Neuronal stem cell (in vitro differentiated cells): Measurements from ENCODE around the gene WWOX.

Experiments
- DNase-seq: peaks from one replicate; pipeline ENCODE4 v3.0.0-alpha.2; 2013; ENCODE audit warnings: low spot score
- H2AFZ ChIP-seq: one replicate; pipeline ENCODE4 v1.6.1; 2013; ENCODE audit warnings: mild to moderate bottlenecking, low read length, inconsistent platforms
- H2AK5ac ChIP-seq: 2 replicates; pipeline ENCODE4 v1.6.1; 2013; ENCODE audit warnings: low read depth, mild to moderate bottlenecking, inconsistent platforms, low read length, moderate library complexity, mixed read lengths
- H2BK120ac ChIP-seq: 2 replicates; pipeline ENCODE4 v1.6.1; 2013; ENCODE audit warnings: low read depth, mild to moderate bottlenecking, inconsistent platforms, low read length, moderate library complexity, mixed read lengths
- H2BK12ac ChIP-seq: one replicate; pipeline ENCODE4 v1.6.1; 2013; ENCODE audit warnings: low read length, inconsistent platforms
- H2BK15ac ChIP-seq: 2 replicates; pipeline ENCODE4 v1.6.1; 2013; ENCODE audit warnings: mild to moderate bottlenecking, low read length, inconsistent platforms, mixed read lengths
- H2BK5ac ChIP-seq: one replicate; pipeline ENCODE4 v1.6.1; 2013; ENCODE audit warnings: inconsistent platforms, mild to moderate bottlenecking, low read length, moderate library complexity
- H3K14ac ChIP-seq: one replicate; pipeline ENCODE4 v1.6.1; 2013; ENCODE audit warnings: low read length, inconsistent platforms
- H3K18ac ChIP-seq: 2 replicates; pipeline ENCODE4 v1.6.1; 2013; ENCODE audit warnings: low read length, inconsistent platforms
- H3K23ac ChIP-seq: 2 replicates; pipeline ENCODE4 v1.6.1; 2013; ENCODE audit warnings: low read depth, mild to moderate bottlenecking, mixed read lengths, low read length, inconsistent platforms; ENCODE audit not compliant: poor library complexity
- H3K27ac ChIP-seq: replicated peaks from 3 replicates; pipeline ENCODE4 v1.5.1; 2013; ENCODE audit warnings: low read length, inconsistent platforms
- H3K27me3 ChIP-seq, 3 experiments: 2 replicates each; pipeline ENCODE4 v1.6.1; 2013; ENCODE audit warnings: low read length in 3 of 3, mild to moderate bottlenecking in 2 of 3, inconsistent platforms in 1 of 3, low read depth in 1 of 3, mixed read lengths in 1 of 3, moderate library complexity in 1 of 3; ENCODE audit not compliant: control insufficient read depth in 3 of 3, insufficient read depth in 3 of 3
- H3K36me3 ChIP-seq, 2 donors: replicated peaks in 1 of 2; 2 replicates each; pipeline ENCODE4 v1.6.1; 2013; ENCODE audit warnings: low read length in 2 of 2; ENCODE audit not compliant: control insufficient read depth in 2 of 2, insufficient read depth in 2 of 2
- H3K4ac ChIP-seq: 2 replicates; pipeline ENCODE4 v1.6.1; 2013; ENCODE audit warnings: inconsistent platforms, mild to moderate bottlenecking, low read length, moderate library complexity
- H3K4me1 ChIP-seq, 2 donors: 1 replicate in 1 of 2; 2 replicates in 1 of 2; pipeline ENCODE4 v1.6.1; 2013; ENCODE audit warnings: low read length in 2 of 2, low read depth in 1 of 2; ENCODE audit not compliant: control insufficient read depth in 2 of 2, insufficient read depth in 1 of 2
- H3K4me2 ChIP-seq: one replicate; pipeline ENCODE4 v1.6.1; 2013; ENCODE audit warnings: mild to moderate bottlenecking, low read length, inconsistent platforms; ENCODE audit not compliant: insufficient read depth, poor library complexity, severe bottlenecking
- H3K4me3 ChIP-seq, 2 donors: 2 replicates each; pipeline ENCODE4 v1.5.1; 2013; ENCODE audit warnings: low read length in 2 of 2, mild to moderate bottlenecking in 2 of 2, inconsistent platforms in 1 of 2, moderate library complexity in 1 of 2
- H3K79me1 ChIP-seq: one replicate; pipeline ENCODE4 v1.6.1; 2013; ENCODE audit warnings: low read depth, mild to moderate bottlenecking, inconsistent platforms, low read length, moderate library complexity
- H3K9ac ChIP-seq: one replicate; pipeline ENCODE4 v1.6.1; 2013; ENCODE audit warnings: mild to moderate bottlenecking, low read depth, low read length, inconsistent platforms; ENCODE audit not compliant: poor library complexity
- H3K9me3 ChIP-seq, 2 donors: replicated peaks in 1 of 2; 2 replicates each; pipeline versions ENCODE3 to v1.6.1; 2013; ENCODE audit warnings: low read length in 2 of 2, mild to moderate bottlenecking in 2 of 2, inconsistent platforms in 1 of 2, low read depth in 1 of 2, mixed read lengths in 1 of 2, moderate library complexity in 1 of 2; ENCODE audit not compliant: control insufficient read depth in 2 of 2, insufficient read depth in 1 of 2
- H4K8ac ChIP-seq: one replicate; pipeline ENCODE4 v1.6.1; 2013; ENCODE audit warnings: low read depth, mild to moderate bottlenecking, inconsistent platforms, low read length, moderate library complexity
- H4K91ac ChIP-seq: one replicate; pipeline ENCODE4 v1.6.1; 2013; ENCODE audit warnings: low read length, low read depth, mild to moderate bottlenecking, inconsistent platforms; ENCODE audit not compliant: poor library complexity
- WGBS, 2 donors: extraction: QIAGEN DNeasy Blood & Tissue Kit; methylation state at CpG; one replicate each; pipeline ENCODE4 v1.1.7; 2013; ENCODE audit warnings: missing lambda C conversion rate in 2 of 2, mixed read lengths in 1 of 2; ENCODE audit not compliant: insufficient read length in 2 of 2, insufficient replicate concordance in 1 of 2; ENCODE audit errors: extremely low coverage in 2 of 2; 5-methylcytosine and 5-hydroxymethylcytosine counted together

The WWOX gene

GRCh38 chr16:78629173-78629572 lies 529.7 kb downstream of the WWOX start:
- no peak overlapping the region for H4K91ac ChIP-seq
- H3K23ac ChIP-seq: no peak overlapping the region
- H3K79me1 ChIP-seq: no peaks in the 10 kb centered on the region
- H2BK15ac ChIP-seq: no peak overlapping the region
- peaks cover 9 to 21% of the 10 kb centered on the region in 2 donors for H3K9me3 ChIP-seq
- no peak overlapping the region for H3K27ac ChIP-seq
- no peaks in the 10 kb centered on the region for H3K27me3 ChIP-seq
- no peak overlapping the region for H4K8ac ChIP-seq
- H2AK5ac ChIP-seq: no peak overlapping the region
- no peak overlapping the region for H3K9ac ChIP-seq
- H2AFZ ChIP-seq: no peak overlapping the region
- no peak overlapping the region for H2BK5ac ChIP-seq
- no peak overlapping the region for H3K4me3 ChIP-seq
- no peaks in the 10 kb centered on the region for H3K36me3 ChIP-seq
- H3K18ac ChIP-seq: no peak overlapping the region
- WGBS, 2 donors: no CpG with 5 or more reads among the region's 1 CpG
- H3K14ac ChIP-seq: no peak overlapping the region
- no peak overlapping the region for H3K4me2 ChIP-seq
- DNase-seq: no peak
- no peak overlapping the region for H2BK120ac ChIP-seq
- H3K4me1 ChIP-seq: peaks cover 6 to 9% of the 10 kb centered on the region in 2 donors
- no peak overlapping the region for H2BK12ac ChIP-seq
- H3K4ac ChIP-seq: no peak overlapping the region

GRCh38 chr16:78630102-78630501 lies 530.6 kb downstream of the WWOX start:
- Histone ChIP-seq H3K18ac (no peak overlapping the region), H3K23ac (no peak overlapping the region), H4K91ac (no peak overlapping the region), H2BK120ac (no peak overlapping the region), H3K14ac (no peak overlapping the region), H3K4me2 (no peak overlapping the region), H2AFZ (no peak overlapping the region), H3K4me1 (peaks cover 6 to 9% of the 10 kb centered on the region in 2 donors), H4K8ac (no peak overlapping the region), H3K9ac (no peak overlapping the region), H3K79me1 (no peaks in the 10 kb centered on the region), H3K27me3 (no peaks in the 10 kb centered on the region), H2AK5ac (no peak overlapping the region), H3K27ac (no peak overlapping the region), H3K36me3 (no peaks in the 10 kb centered on the region), H3K9me3 (peaks cover 9 to 21% of the 10 kb centered on the region in 2 donors), H2BK12ac (no peak overlapping the region), H2BK5ac (no peak overlapping the region), H2BK15ac (no peak overlapping the region), H3K4ac (no peak overlapping the region), H3K4me3 (no peak overlapping the region)
- WGBS, 2 donors: 100% methylated on average over 1 of the region's 3 CpGs; no CpG with 5 or more reads in 1 of the 2 donors
- no peak for DNase-seq

DNA sequence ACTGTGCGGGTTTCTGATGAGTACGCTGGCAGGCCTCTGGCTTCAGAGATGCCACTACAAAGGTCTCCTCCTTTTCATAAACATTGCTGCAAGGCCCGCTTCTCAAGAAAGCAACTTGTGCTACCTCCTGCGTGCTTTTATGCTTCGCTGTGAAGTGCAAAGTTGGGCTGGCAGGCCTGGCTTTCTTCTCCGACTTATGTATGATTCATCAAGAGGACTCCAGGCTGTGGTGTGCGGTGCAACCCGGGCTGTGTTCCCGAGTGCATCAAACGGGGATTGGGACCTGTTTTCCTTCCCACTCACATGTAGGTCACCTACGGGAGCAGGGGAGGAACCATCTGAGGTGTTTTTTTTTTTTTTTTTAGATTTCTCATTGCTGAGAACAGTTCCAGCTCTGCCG lies 534.1 kb downstream of the WWOX start:
- Histone ChIP-seq H3K79me1 (no peaks in the 10 kb centered on the region), H4K91ac (no peak overlapping the region), H3K36me3 (no peaks in the 10 kb centered on the region), H3K27me3 (no peaks in the 10 kb centered on the region), H3K27ac (no peak overlapping the region), H3K4me3 (no peak overlapping the region), H3K18ac (peak overlapping the region; percentile 51), H3K14ac (no peak overlapping the region), H3K4ac (no peak overlapping the region), H2BK5ac (no peak overlapping the region), H4K8ac (no peak overlapping the region), H3K23ac (no peak overlapping the region), H2BK12ac (no peak overlapping the region), H3K9ac (no peak overlapping the region), H2BK120ac (no peak overlapping the region), H2AK5ac (no peak overlapping the region), H3K9me3 (peaks cover 9 to 21% of the 10 kb centered on the region in 2 donors), H2BK15ac (no peak overlapping the region), H2AFZ (no peak overlapping the region), H3K4me2 (no peak overlapping the region), H3K4me1 (peaks cover 2 to 3% of the 10 kb centered on the region in 2 donors)
- DNase-seq: no peak
- WGBS, 2 donors: no CpG with 5 or more reads among the region's 12 CpGs

DNA sequence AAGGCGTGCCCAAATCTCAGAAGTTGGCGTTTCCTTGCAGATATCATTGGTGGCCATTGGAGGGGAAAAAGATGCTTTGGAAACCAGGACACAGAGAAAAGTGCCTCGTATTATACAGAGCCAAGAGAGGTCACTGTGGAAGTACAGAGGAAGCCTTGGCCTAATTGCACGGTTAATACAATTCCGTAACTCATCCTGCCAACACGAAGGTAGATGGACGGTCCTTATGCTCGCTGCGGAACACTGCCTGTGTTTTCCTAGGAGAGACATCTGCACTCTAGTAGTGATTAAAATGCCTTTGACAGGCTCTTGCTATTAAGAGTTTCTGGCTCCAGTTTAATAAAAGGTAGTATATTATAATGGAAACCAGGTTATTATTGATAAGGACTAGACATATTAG lies 536.4 kb downstream of the WWOX start:
- H3K27ac ChIP-seq: no peak overlapping the region
- H3K27me3 ChIP-seq: no peaks in the 10 kb centered on the region
- peaks cover 2 to 6% of the 10 kb centered on the region in 2 donors for H3K9me3 ChIP-seq
- H2BK15ac ChIP-seq: no peak overlapping the region
- H3K14ac ChIP-seq: no peak overlapping the region
- H2BK120ac ChIP-seq: no peak overlapping the region
- no peak overlapping the region for H3K23ac ChIP-seq
- no peak overlapping the region for H2BK12ac ChIP-seq
- no peaks in the 10 kb centered on the region for H3K36me3 ChIP-seq
- no peak overlapping the region for H4K8ac ChIP-seq
- H3K18ac ChIP-seq: no peak overlapping the region
- H3K4ac ChIP-seq: no peak overlapping the region
- no peak overlapping the region for H2AK5ac ChIP-seq
- no peak overlapping the region for H2AFZ ChIP-seq
- no peak overlapping the region for H3K4me2 ChIP-seq
- no peak overlapping the region for H2BK5ac ChIP-seq
- no peak overlapping the region for H3K4me3 ChIP-seq
- no peaks in the 10 kb centered on the region for H3K79me1 ChIP-seq
- no peaks in the 10 kb centered on the region for H3K4me1 ChIP-seq
- no peak overlapping the region for H4K91ac ChIP-seq
- no peak overlapping the region for H3K9ac ChIP-seq
- no CpG with 5 or more reads among the region's 9 CpGs for WGBS, 2 donors
- DNase-seq: no peak
